ENCODE measurements around the gene ERCC1.

Gene ERCC1

GRCh38 chr19:45423589-45424190, at the start of gene ERCC1:
TSS of gene ERCC1 (minus strand) at chr19:45423917. CDS start at chr19:45423374, 543 bp downstream.
- DNase-seq (ENCODE audit: low read depth in 1 of 2, low spot score in 1 of 2), result peak in 1 of 2 donors; percentile 64

- DNase-seq (ENCODE audit: low read depth in 1 of 2, low spot score in 1 of 2), result no peak
Measured at GRCh38 chr19:45473367-45473681, 49.6 kb upstream of the ERCC1 start.

DNA sequence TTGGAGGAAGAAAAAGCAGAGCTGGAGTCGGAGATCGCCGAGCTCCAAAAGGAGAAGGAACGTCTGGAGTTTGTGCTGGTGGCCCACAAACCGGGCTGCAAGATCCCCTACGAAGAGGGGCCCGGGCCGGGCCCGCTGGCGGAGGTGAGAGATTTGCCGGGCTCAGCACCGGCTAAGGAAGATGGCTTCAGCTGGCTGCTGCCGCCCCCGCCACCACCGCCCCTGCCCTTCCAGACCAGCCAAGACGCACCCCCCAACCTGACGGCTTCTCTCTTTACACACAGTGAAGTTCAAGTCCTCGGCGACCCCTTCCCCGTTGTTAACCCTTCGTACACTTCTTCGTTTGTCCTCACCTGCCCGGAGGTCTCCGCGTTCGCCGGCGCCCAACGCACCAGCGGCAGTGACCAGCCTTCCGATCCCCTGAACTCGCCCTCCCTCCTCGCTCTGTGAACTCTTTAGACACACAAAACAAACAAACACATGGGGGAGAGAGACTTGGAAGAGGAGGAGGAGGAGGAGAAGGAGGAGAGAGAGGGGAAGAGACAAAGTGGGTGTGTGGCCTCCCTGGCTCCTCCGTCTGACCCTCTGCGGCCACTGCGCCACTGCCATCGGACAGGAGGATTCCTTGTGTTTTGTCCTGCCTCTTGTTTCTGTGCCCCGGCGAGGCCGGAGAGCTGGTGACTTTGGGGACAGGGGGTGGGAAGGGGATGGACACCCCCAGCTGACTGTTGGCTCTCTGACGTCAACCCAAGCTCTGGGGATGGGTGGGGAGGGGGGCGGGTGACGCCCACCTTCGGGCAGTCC, 49.0 kb upstream of the ERCC1 start:
- no peak for DNase-seq (ENCODE audit: low read depth in 1 of 2, low spot score in 1 of 2)

DNA sequence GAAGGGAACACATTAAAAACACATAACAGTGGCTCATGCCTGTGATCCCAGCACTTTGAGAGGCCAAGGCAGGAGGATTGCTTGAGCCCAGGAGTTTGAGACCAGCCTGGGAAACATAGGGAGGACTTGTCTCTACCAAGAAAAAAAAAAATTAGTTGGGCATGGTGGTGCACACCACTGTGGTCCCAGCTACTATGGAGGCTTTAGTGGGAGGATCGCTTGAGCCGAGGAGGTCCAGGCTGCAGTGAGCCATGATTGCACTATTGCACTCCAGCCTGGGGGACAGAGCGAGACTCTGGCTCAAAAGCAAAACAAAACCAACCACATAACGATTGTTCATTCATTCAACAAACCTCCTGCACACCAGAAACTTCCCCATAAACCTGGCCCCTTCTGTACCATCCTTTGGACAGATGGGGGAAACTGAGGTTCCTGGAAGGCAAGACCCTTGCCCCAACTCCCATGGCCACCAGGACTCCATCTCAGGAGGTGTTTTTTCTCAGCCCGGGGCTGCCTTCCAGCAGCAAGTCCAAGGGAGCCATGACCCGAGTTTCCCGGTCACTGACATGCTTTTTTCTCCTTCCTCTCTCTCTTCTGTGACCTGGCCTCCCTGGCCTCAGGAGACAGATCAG, 48.3 kb upstream of the ERCC1 start:
- no peak for DNase-seq (ENCODE audit: low read depth in 1 of 2, low spot score in 1 of 2)

DNA sequence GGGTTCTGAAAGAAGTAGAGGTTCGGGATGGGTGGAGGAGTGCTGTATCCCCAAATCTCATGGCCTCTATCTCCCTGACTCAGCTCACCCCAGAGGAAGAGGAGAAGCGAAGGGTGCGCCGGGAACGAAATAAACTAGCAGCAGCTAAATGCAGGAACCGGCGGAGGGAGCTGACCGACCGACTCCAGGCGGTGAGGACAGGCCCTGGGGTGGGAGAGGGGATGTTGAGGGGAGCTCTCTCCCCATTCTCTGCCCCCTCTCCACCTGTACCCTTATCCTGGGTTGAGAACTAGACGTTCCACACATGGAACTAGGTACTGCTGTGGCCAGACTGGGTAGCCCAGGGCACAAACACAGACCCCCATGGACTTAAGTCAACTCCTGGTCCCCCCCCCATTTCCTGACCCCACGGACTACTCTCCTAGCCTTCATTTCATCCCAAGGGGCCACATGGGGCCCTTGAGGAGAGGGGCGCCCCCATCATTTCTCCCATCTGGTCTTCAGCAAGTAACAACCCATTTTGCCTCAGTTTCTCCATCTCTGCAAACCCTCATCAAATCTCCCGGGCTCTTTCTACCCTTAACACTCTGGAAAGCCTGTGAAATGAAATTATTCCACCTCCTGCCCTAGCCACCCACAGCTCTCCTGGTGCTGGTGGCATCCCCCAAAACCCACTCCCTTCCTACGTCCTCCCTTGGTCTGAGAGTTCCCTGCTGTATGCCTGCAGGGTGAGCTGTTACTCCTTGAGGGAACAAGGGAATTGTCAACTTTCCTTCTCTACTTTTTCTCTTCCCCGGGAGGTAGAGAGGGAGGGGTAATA, 47.6 kb upstream of the ERCC1 start:
- DNase-seq (ENCODE audit: low read depth in 1 of 2, low spot score in 1 of 2), result no peak

DNA sequence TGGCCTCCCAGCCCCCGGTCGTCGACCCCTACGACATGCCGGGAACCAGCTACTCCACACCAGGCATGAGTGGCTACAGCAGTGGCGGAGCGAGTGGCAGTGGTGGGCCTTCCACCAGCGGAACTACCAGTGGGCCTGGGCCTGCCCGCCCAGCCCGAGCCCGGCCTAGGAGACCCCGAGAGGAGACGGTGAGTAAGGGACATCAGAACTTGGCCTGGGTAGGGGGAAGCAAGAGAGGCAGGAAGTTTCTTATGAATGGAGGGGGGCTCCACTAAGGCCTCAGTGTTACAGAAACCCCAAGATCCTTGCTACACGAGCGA, 47.0 kb upstream of the ERCC1 start:
- no peak for DNase-seq (ENCODE audit: low read depth in 1 of 2, low spot score in 1 of 2)

DNA sequence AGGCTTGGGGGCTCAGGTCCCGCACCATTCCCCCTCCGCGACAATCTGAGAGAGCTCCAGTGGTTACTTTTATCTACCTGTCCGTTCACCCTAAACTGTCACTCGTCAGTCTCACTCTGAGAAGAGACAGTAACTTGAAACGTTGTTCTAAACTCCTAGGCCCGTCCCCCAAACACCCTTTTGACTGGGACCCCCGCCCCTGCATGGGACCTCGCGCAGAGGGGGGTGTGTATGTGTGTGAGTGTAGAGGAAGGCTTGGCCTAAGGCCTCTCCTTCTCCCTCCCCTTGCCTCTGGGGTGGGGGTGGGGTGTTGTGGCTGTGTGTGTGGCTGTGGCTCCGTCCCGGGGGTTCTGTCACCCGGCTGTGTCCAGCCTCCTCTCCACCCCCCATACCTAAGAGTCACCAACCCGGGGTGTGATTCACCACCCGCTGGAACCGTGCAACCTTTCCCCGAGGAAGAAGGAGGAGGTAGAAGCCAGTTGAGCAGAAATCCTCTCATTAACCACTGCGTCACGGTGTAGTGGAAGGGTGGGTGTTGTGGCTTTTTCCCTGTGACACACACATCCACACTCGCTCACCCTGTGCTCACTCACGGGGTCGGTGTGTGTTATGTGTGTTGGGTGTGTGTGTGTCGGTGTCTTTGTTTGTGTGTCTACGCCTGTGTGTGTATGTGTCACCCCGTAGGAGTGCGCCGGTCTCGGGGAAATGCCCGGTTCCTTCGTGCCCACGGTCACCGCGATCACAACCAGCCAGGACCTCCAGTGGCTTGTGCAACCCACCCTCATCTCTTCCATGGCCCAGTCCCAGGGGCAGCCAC, 46.4 kb upstream of the ERCC1 start:
- no peak for DNase-seq (ENCODE audit: low read depth in 1 of 2, low spot score in 1 of 2)

DNA sequence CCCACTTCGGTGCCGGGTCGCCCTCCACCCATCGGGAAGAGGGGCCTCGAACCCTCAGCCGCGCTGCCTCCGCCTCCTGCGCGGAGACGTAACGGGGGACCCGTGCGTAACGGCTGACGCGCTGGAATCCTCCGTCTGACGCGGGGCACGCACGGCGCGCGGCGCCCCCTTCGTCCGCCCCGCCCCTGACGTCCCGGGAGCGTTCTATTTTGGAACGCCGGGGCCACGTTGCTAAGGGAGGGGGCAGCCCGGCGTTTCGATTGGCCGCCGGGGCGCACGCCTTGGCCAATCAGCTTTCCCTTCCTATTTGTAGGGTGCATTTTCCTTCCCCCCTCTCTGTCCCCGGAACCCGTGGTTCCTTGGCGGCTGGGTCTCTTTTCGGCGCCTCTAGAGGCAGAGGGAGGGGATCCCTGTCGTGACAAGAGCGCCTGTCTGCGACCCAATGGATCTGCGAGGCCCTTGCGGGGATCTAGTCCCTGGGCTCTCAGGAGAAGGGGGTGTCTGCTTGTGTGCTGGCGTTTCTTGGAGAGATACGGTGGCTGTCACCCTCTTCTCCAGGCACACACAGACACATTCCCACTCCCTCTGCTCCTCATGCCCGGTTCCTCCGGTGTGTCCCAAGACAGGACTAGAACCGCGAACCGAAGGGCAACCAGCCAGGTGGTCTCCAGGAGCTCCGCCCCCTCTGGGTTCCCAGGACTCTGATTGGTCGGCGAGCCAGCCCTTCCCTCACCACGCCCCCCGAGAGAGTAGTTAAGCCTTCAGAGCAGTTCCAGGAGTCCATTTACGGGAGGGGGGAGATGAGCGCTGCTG, 45.6 kb upstream of the ERCC1 start:
- peak; percentile 80 to 84 for DNase-seq (ENCODE audit: low read depth in 1 of 2, low spot score in 1 of 2)

- peak in 1 of 2 donors; percentile 46 for DNase-seq (ENCODE audit: low read depth in 1 of 2, low spot score in 1 of 2)
Measured at GRCh38 chr19:45468803-45469131, 45.0 kb upstream of the ERCC1 start.

DNA sequence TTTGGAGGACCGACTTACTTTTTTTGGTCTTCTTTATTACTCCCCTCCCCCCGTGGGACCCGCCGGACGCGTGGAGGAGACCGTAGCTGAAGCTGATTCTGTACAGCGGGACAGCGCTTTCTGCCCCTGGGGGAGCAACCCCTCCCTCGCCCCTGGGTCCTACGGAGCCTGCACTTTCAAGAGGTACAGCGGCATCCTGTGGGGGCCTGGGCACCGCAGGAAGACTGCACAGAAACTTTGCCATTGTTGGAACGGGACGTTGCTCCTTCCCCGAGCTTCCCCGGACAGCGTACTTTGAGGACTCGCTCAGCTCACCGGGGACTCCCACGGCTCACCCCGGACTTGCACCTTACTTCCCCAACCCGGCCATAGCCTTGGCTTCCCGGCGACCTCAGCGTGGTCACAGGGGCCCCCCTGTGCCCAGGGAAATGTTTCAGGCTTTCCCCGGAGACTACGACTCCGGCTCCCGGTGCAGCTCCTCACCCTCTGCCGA, 44.5 kb upstream of the ERCC1 start:
- DNase-seq (ENCODE audit: low read depth in 1 of 2, low spot score in 1 of 2), result no peak

DNA sequence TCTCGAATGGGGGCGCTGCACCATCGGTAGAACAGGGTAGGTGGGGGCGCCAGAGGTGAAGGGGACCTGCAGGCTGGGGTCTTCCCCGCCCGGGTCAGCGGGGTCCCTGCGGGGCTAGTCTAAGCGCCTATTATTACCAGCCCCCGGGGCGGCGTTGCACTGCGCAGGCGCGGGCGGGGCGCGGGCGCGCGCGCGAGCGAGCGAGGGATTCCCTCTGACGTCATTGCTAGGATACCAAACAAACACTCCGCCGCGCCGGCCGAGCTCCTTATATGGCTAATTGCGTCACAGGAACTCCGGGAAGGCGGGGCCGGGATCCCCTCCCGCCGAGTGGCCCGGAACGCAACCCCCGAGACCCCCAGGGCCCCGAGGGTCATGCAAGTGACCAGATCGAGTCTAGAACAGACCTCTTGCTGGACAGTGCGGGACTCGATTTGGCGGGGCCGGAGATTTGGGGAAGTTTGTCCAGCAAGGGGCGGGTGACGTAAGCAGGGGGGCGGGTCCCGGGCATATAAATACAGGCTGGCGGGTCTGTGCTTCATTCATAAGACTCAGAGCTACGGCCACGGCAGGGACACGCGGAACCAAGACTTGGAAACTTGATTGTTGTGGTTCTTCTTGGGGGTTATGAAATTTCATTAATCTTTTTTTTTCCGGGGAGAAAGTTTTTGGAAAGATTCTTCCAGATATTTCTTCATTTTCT, 43.9 kb upstream of the ERCC1 start, which contains the start of gene FOSB:
FOSB (plus strand) TSS at position 541 of the 703 bp plus-strand sequence. CDS start 591 bp downstream, outside the sequence.
- peak; percentile 87 to 89 for DNase-seq (ENCODE audit: low read depth in 1 of 2, low spot score in 1 of 2)

- no peak for DNase-seq (ENCODE audit: low read depth in 1 of 2, low spot score in 1 of 2)
Measured at GRCh38 chr19:45467115-45467455, 43.4 kb upstream of the ERCC1 start.

DNA sequence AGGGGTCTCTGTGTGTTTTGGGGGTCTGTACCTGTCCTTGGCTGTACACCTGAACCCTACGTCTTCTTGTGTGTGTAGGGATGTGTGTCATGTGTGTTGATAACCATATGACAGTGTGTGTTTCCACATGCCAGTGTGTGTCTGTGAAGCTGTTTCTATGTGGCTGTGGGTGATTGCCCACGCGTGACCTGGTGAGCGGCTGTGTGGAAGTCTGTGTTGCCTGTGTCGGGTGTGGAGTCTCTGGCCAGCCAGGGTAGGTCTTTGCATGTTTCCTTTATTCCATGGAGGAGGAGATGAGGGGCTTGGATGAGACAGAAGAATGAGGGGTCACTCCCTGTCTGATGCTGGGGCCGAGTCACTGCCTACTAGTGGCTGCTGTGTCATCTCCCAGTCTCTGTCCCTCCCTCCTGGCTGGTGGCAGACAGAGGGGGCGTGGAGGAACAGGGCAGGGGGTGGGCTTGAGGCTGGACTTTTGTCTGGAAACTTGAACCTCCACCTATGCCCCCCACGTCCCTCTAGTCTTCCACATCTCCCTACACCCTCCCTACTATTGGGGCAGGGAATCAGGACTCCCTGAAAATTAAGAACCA, 41.2 kb upstream of the ERCC1 start:
- DNase-seq (ENCODE audit: low read depth in 1 of 2, low spot score in 1 of 2), result no peak

DNA sequence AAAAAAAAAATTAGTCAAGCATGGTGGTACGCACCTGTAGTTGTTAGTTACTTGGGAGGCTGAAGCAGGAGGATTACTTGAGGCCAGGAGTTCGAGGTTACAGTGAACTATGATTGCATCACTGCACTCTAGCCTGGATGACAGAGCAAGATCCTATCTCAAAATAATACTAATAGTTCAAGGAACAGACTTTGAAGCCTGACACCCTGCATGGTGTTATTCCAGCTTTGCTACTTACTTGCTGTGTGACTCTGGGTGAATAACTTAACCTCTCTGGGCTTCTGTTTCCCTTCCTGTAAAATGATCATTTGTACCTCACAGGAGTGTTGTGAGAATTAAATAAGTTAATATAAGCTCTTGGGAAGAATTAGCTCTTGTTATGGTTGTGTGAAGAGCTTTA, 40.6 kb upstream of the ERCC1 start:
- DNase-seq (ENCODE audit: low read depth in 1 of 2, low spot score in 1 of 2), result no peak

GRCh38 chr19:45463241-45463640, 39.5 kb upstream of the ERCC1 start:
- no peak for DNase-seq (ENCODE audit: low read depth in 1 of 2, low spot score in 1 of 2)

DNA sequence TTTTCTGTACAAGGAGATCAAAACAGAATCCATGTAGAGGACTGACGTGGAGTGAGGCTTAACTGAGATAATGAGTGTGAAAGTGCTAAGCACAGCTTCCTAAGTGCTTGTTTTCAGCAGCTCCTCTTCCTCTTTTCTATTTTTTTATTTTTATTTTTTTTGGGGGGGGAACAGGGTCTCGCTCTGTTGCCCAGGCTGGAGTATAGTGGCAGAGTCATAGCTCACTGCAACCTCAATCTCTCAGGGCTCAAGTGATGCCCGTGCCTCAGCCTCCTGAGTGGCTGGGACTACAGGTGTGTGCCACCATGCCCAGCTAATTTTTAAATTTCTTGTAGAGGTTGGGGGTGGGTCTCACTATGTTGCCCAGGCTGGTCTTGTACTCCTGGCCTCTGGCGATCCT, 38.5 kb upstream of the ERCC1 start:
- no peak for DNase-seq (ENCODE audit: low read depth in 1 of 2, low spot score in 1 of 2)

- no peak for DNase-seq (ENCODE audit: low read depth in 1 of 2, low spot score in 1 of 2)
Measured at GRCh38 chr19:45460807-45461347, 37.2 kb upstream of the ERCC1 start.

DNA sequence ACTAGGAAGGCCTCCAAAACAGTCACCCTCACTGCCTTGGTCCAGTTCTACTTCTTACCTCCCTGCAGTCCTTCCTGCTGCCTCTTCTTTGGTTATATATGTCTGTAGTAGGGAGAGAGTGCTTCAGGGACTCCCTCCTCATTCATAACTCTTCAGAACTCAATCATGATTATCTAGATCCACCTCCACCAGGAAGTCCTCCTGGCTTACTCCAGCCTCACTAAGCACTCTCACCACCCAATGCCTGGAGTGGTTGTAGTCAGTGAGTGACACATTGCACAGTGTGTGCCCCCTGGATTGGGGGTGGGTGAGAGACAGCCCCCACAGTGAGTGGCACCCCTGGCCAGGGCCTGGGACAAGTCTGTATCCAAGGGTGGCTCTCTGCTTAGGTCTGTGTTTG, 34.1 kb upstream of the ERCC1 start:
- no peak for DNase-seq (ENCODE audit: low read depth in 1 of 2, low spot score in 1 of 2)

DNA sequence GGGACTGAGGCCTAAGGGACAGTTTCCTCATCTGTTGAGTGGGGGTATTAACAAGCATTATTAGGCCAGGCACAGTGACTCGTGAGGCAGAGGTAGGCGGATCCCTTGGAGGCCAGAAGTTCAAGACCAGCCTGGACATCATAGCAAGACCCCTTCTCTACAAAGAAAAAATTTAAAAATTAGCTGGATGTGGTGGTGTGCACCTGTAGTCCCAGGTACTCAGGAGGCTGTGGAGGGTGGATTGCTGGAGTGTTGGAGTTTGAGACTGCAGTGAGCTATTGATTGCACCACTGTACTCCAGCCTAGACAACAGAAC, 32.7 kb upstream of the ERCC1 start:
- no peak for DNase-seq (ENCODE audit: low read depth in 1 of 2, low spot score in 1 of 2)

Data from activated T-helper 1 cell treated with anti-CD3 and anti-CD28 coated beads, Interleukin-2, amount 50 U/mL, for 16 hours (primary cell).